Fibroblast of lung (primary cell): ENCODE results near the gene SLC1A1. TPM values are rescaled to one million over a fixed set of nuclear protein-coding genes. Genes with fewer than 3 reads are reported as not detected.

Experiments used
- DNase-seq, 2 donors: peaks; one replicate each; pipeline versions ENCODE4 v3.0.0 to v3.0.0-alpha.2; 2010; ENCODE audit warnings: low read depth in 2 of 2
- H2AFZ ChIP-seq: 2 replicates; pipeline ENCODE4 v1.5.1; 2012; ENCODE audit warnings: low read length, control low read depth, inconsistent platforms
- H3K27ac ChIP-seq: 2 replicates; pipeline ENCODE4 v1.5.1; 2011; ENCODE audit warnings: low read length, control low read depth; ENCODE audit not compliant: insufficient read depth
- H3K27me3 ChIP-seq: 2 replicates; pipeline ENCODE4 v1.5.1; 2011; ENCODE audit warnings: mild to moderate bottlenecking, low read length; ENCODE audit not compliant: control insufficient read depth, insufficient read depth
- H3K36me3 ChIP-seq: 2 replicates; pipeline ENCODE4 v1.5.1; 2011; ENCODE audit warnings: low read length; ENCODE audit not compliant: control insufficient read depth, insufficient read depth
- H3K4me1 ChIP-seq: 2 replicates; pipeline ENCODE4 v1.5.1; 2011; ENCODE audit warnings: low read length; ENCODE audit not compliant: control insufficient read depth, insufficient read depth; ENCODE audit errors: extremely low read depth
- H3K4me2 ChIP-seq: 2 replicates; pipeline ENCODE4 v1.5.1; 2011; ENCODE audit warnings: low read length, control low read depth; ENCODE audit not compliant: insufficient read depth; ENCODE audit errors: extremely low read depth
- H3K4me3 ChIP-seq, 4 experiments: fragments of 200-600 bp in 1 of 4; sonication (generic) in 1 of 4; replicated peaks in 1 of 4; 2 replicates each; pipeline ENCODE4 v1.5.1; 2011 to 2016; ENCODE audit warnings: low read length in 4 of 4, low read depth in 3 of 4, mild to moderate bottlenecking in 3 of 4, control low read depth in 2 of 4, inconsistent platforms in 1 of 4, mixed read lengths in 1 of 4; ENCODE audit not compliant: insufficient read depth in 1 of 4; ENCODE audit errors: control extremely low read depth in 1 of 4
- H3K79me2 ChIP-seq: 2 replicates; pipeline ENCODE4 v1.5.1; 2012; ENCODE audit warnings: mild to moderate bottlenecking, low read length, inconsistent platforms; ENCODE audit not compliant: control insufficient read depth, insufficient read depth
- H3K9ac ChIP-seq: 2 replicates; pipeline ENCODE4 v1.5.1; 2011; ENCODE audit warnings: mild to moderate bottlenecking, low read length, control low read depth; ENCODE audit not compliant: insufficient read depth
- H3K9me3 ChIP-seq: 2 replicates; pipeline ENCODE4 v1.5.1; 2012; ENCODE audit warnings: low read depth, low read length; ENCODE audit not compliant: control insufficient read depth, insufficient read depth
- H4K20me1 ChIP-seq: 2 replicates; pipeline ENCODE4 v1.5.1; 2011; ENCODE audit warnings: low read length; ENCODE audit not compliant: control insufficient read depth, insufficient read depth; ENCODE audit errors: extremely low read depth
- EZH2 ChIP-seq: IDR thresholded peaks from 2 replicates; pipeline ENCODE4 v1.5.1; 2012; ENCODE audit warnings: low read length, control low read depth, mild to moderate bottlenecking; ENCODE audit errors: missing control alignments
- polyA plus RNA-seq, 2 donors: library from polyadenylated mRNA; depleted of rRNA in 1 of 2; stranded (reverse) in 1 of 2; unstranded in 1 of 2; fragments of >200 nt; gene quantifications; 2 replicates each; pipeline ENCODE4 v1.2.1, GENCODE V29; 2011 to 2012; ENCODE audit warnings: missing spikeins in 1 of 2
- total RNA-seq: library from RNA; depleted of rRNA; stranded (reverse); fragments of >200 nt; gene quantifications from 2 replicates; pipeline ENCODE4 v1.2.1, GENCODE V29; 2014
- TF ChIP-seq, protein P1 (sequence below), 2 donors: IDR thresholded peaks in 1 of 2; conservative IDR thresholded peaks in 1 of 2; 1 replicate in 1 of 2; 2 replicates in 1 of 2; pipeline ENCODE4 v1.5.1; 2011 to 2012; ENCODE audit warnings: low read length in 2 of 2, control low read depth in 1 of 2, inconsistent platforms in 1 of 2, low read depth in 1 of 2, mild to moderate bottlenecking in 1 of 2

Gene SLC1A1
- total and polyA plus RNA-seq, 2 donors (not counting 1 experiment from before 2014, with no cell fraction given): 4.5 to 64.1 TPM

DNA sequence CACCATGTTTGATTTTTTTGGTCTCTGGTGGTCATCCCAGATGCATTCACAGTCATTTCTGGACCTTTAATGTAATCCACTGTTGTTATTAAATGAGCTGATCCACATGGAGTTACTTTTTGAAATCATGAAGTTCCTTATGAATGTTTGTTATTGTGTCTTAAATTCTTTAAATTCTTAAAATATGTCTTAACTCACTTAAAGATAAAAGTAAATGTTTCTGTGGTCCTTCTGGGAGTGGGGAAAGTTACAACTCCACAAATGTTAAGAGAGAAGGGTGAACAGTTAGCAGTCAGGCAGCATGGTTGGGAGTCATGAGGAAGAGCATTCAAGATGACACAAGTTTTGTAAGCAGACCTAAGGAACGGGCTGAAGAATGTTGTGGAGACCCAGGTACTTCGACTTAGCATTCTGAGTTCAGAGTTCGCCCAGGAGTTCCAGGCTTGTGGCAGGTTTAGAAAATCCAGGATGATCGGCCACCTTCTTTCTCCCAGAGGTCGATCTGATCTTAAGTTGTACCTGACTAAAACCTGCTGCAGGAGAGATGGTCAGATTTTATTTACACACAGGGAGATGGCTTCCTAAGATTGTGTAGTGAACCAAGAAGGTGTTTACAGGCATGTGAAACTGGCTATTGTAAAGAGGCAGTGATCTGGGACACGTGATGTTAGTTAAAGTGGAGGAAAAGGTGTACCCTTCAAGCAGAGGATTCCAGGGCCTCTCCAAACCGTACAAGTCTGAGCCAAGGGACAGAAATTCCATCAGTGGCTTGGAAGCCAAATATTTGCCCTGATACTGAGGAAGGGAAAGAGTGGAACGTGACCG, 17.2 kb downstream of the SLC1A1 start:
- Histone ChIP-seq H3K36me3 (no peaks in the 10 kb centered on the region), H2AFZ (no peak overlapping the region), H3K79me2 (no peaks in the 10 kb centered on the region), H3K9ac (no peak overlapping the region), H3K4me3 (no peak overlapping the region), H3K27me3 (no peaks in the 10 kb centered on the region), H3K4me2 (no peak overlapping the region), H3K9me3 (no peaks in the 10 kb centered on the region), H3K4me1 (peaks cover 11% of the 10 kb centered on the region), H4K20me1 (no peaks in the 10 kb centered on the region), H3K27ac (peak overlapping the region; percentile 4)
- no peak for TF ChIP-seq EZH2
- TF ChIP-seq, protein P1, sequence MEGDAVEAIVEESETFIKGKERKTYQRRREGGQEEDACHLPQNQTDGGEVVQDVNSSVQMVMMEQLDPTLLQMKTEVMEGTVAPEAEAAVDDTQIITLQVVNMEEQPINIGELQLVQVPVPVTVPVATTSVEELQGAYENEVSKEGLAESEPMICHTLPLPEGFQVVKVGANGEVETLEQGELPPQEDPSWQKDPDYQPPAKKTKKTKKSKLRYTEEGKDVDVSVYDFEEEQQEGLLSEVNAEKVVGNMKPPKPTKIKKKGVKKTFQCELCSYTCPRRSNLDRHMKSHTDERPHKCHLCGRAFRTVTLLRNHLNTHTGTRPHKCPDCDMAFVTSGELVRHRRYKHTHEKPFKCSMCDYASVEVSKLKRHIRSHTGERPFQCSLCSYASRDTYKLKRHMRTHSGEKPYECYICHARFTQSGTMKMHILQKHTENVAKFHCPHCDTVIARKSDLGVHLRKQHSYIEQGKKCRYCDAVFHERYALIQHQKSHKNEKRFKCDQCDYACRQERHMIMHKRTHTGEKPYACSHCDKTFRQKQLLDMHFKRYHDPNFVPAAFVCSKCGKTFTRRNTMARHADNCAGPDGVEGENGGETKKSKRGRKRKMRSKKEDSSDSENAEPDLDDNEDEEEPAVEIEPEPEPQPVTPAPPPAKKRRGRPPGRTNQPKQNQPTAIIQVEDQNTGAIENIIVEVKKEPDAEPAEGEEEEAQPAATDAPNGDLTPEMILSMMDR (conservative IDR thresholded peaks at IDR 0.05 in 1 of 2, IDR thresholded peaks at IDR 0.05 in 1 of 2; ENCODE audit: low read depth in 1 of 2, low read length in 2 of 2): no peak
- DNase-seq: peak in 1 of 2 donors; percentile 27

DNA sequence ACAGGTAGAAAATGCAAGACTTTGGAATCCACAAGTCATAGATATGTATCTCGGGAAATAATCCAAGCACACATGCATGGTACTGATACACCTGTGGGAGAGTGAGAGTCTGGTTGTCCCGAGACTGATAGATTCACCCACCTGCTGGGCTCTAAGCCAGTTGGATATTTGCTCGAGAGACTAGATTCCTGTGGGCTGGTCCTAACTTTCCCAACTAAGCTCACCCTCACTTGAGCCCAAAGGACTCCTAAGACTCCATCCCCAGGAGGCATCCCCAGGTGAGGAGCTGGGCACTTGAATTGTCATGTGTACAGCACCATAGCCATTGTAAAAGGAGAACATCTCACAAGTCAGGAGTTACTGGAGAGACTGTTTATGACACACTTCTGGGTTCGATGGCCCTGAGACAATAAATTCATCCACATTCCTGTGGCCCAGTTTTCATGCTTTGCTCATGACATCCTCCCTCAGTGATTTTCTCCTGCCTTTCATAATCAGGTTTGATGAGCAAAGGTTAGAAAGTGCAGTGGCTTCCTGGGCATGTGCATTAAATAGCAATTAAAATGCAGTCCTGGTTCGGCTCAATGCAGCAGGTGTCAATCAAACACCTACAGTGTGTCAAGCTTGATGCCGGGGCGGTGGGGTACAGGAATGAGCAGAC, 18.1 kb downstream of the SLC1A1 start:
- Histone ChIP-seq H3K4me1 (peaks cover 11% of the 10 kb centered on the region), H3K9ac (no peak overlapping the region), H3K36me3 (no peaks in the 10 kb centered on the region), H3K27me3 (no peaks in the 10 kb centered on the region), H3K27ac (peak overlapping the region; percentile 7), H3K9me3 (no peaks in the 10 kb centered on the region), H3K4me2 (no peak overlapping the region), H3K79me2 (no peaks in the 10 kb centered on the region), H3K4me3 (no peak overlapping the region), H2AFZ (no peak overlapping the region), H4K20me1 (no peaks in the 10 kb centered on the region)
- DNase-seq: peak in 1 of 2 donors; percentile 63
- no peak for TF ChIP-seq EZH2
- TF ChIP-seq, protein P1 (conservative IDR thresholded peaks at IDR 0.05 in 1 of 2, IDR thresholded peaks at IDR 0.05 in 1 of 2; ENCODE audit: low read depth in 1 of 2, low read length in 2 of 2): no peak

DNA sequence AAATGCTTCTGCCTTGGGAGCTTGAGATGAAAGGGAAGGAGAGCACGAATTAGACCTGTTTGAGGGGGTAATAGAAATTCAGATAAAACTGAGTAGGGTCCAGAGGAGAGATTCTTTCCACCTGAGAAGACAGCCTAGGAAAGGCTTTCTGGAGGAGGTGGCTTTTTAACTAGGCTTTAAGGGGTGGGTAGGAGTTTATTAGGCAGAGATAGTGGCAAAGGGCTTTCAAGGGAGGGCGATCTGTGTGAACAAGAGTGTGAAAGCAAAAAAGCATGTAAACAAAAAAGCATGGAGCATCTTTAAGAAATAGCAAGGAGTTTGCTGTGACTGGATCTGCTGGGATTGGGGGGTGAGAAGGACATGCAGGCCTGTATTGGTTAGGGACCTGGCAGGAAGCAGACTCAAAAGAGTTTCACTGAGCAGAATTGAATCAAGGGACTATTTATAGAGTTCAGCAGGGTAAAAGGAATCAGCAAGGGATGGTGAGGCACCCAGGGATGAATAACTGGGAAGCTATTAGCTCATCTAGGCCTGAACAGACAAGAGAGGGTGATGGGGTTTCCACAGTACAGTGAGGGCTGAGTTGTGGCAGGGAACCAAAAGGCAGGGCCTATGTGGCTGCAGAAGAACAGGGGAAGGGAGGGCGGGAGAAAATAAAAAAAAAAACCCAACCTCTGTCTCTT, 18.8 kb downstream of the SLC1A1 start:
- Histone ChIP-seq H2AFZ (no peak overlapping the region), H3K27me3 (no peaks in the 10 kb centered on the region), H3K36me3 (no peaks in the 10 kb centered on the region), H3K27ac (peak overlapping the region; percentile 7), H3K4me3 (no peak overlapping the region), H4K20me1 (no peaks in the 10 kb centered on the region), H3K4me2 (no peak overlapping the region), H3K9me3 (no peaks in the 10 kb centered on the region), H3K9ac (no peak overlapping the region), H3K79me2 (no peaks in the 10 kb centered on the region), H3K4me1 (peaks cover 11% of the 10 kb centered on the region)
- TF ChIP-seq EZH2: no peak
- TF ChIP-seq, protein P1 (conservative IDR thresholded peaks at IDR 0.05 in 1 of 2, IDR thresholded peaks at IDR 0.05 in 1 of 2; ENCODE audit: low read depth in 1 of 2, low read length in 2 of 2): no peak
- peak in 1 of 2 donors; percentile 82 for DNase-seq
